ENCODE data around the gene QRICH2. TPM values are rescaled to one million over a fixed set of nuclear protein-coding genes. Genes with fewer than 3 reads are reported as not detected.

QRICH2 gene
- total RNA-seq, 4 donors from 2014 or later = 1.6 to 2.6 (median 2.0) TPM

DNA sequence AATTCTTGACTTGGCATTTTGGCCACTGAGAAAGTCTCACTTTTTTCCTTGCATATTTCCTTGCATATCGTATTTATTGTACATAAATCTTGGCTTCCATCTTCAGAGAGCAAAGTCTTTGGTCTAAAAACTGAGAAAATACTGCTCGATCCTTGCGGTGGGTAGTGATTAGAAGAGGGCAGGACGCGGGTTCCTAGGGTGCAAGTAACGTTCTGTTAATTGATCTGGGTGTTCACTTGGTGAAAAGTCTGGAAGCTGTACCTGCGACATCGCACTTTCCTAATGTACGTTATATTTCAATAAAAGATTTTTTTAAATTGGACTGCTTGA lies 43.7 kb downstream of the QRICH2 start:
- no peaks in the 10 kb centered on the region for H3K27me3 ChIP-seq
- H3K4me1 ChIP-seq = peaks cover 48 to 83% (median 74%) of the 10 kb centered on the region in 4 donors
- 21 to 23% methylated on average over 7 to 9 of the region's 9 CpGs for WGBS, 2 donors (ENCODE audit: low coverage in 1 of 2)
- peak overlapping the region in 1 of 4 donors; percentile 14 for H3K4me3 ChIP-seq
- no peaks in the 10 kb centered on the region for H3K9me3 ChIP-seq
- intact Hi-C loops (cut with DNase I; ENCODE audit: low total_unique reads) = no loop called here
- DNase-seq = no peak
- peak overlapping the region; percentile 90 to 98 (median 92) for H3K27ac ChIP-seq
- in situ Hi-C loops (cut with MboI; ENCODE audit: low pct_ligation_motif_present in 1 of 4, low pct_unique_long_range_greater_than_20kb in 1 of 4, low sequenced_read_pairs in 3 of 4) = no loop called here
- peaks cover 0 to under 1% (median 0%) of the 10 kb centered on the region in 4 donors for H3K36me3 ChIP-seq
- TF ChIP-seq EP300 (IDR thresholded peaks at IDR 0.05; ENCODE audit: low read depth) (no peak), POLR2AphosphoS5 (IDR thresholded peaks at IDR 0.05) (no peak), CTCF (IDR thresholded peaks at IDR 0.05) (no peak), POLR2A (IDR thresholded peaks at IDR 0.05) (no peak)

GRCh38 chr17:76263896-76264295 lies 44.2 kb downstream of the QRICH2 start:
- TF ChIP-seq POLR2AphosphoS5 (IDR thresholded peaks at IDR 0.05) (no peak), CTCF (IDR thresholded peaks at IDR 0.05) (no peak), EP300 (IDR thresholded peaks at IDR 0.05; ENCODE audit: low read depth) (no peak), POLR2A (IDR thresholded peaks at IDR 0.05) (no peak)
- H3K4me1 ChIP-seq = peaks cover 44 to 80% (median 71%) of the 10 kb centered on the region in 4 donors
- H3K4me3 ChIP-seq = no peak overlapping the region
- in situ Hi-C loops (cut with MboI; ENCODE audit: low pct_ligation_motif_present in 1 of 4, low pct_unique_long_range_greater_than_20kb in 1 of 4, low sequenced_read_pairs in 3 of 4) = no loop called here
- DNase-seq = no peak
- WGBS, 2 donors (ENCODE audit: low coverage in 1 of 2) = 85 to 92% methylated on average over 3 to 5 of the region's 5 CpGs
- peak overlapping the region; percentile 90 to 98 (median 92) for H3K27ac ChIP-seq
- H3K27me3 ChIP-seq = no peaks in the 10 kb centered on the region
- intact Hi-C loops (cut with DNase I; ENCODE audit: low total_unique reads) = no loop called here
- H3K36me3 ChIP-seq = no peaks in the 10 kb centered on the region
- no peaks in the 10 kb centered on the region for H3K9me3 ChIP-seq

- TF ChIP-seq CTCF (IDR thresholded peaks at IDR 0.05) (no peak), POLR2AphosphoS5 (IDR thresholded peaks at IDR 0.05) (peak; percentile 48 to 82 (median 58)), POLR2A (IDR thresholded peaks at IDR 0.05) (peak; percentile 59), EP300 (IDR thresholded peaks at IDR 0.05; ENCODE audit: low read depth) (peak; percentile 66)
- in situ Hi-C loops (cut with MboI; ENCODE audit: low pct_ligation_motif_present in 1 of 4, low pct_unique_long_range_greater_than_20kb in 1 of 4, low sequenced_read_pairs in 3 of 4) = no loop called here
- intact Hi-C loops (cut with DNase I; ENCODE audit: low total_unique reads) = no loop called here
- peaks cover 40 to 79% (median 71%) of the 10 kb centered on the region in 4 donors for H3K4me1 ChIP-seq
- H3K36me3 ChIP-seq = no peaks in the 10 kb centered on the region
- DNase-seq = peak; percentile 84
- no peak overlapping the region for H3K4me3 ChIP-seq
- peak overlapping the region; percentile 90 to 98 (median 92) for H3K27ac ChIP-seq
- H3K27me3 ChIP-seq = no peaks in the 10 kb centered on the region
- WGBS, 2 donors (ENCODE audit: low coverage in 1 of 2) = 27 to 40% methylated on average over 2 to 9 of the region's 9 CpGs
- no peaks in the 10 kb centered on the region for H3K9me3 ChIP-seq
Observed at GRCh38 chr17:76262732-76263344, 45.2 kb downstream of the QRICH2 start.

- Histone ChIP-seq H3K4me3 (no peak overlapping the region), H3K9me3 (no peaks in the 10 kb centered on the region), H3K27ac (peak overlapping the region; percentile 90 to 98 (median 92)), H3K4me1 (peaks cover 36 to 69% (median 59%) of the 10 kb centered on the region in 4 donors), H3K27me3 (no peaks in the 10 kb centered on the region), H3K36me3 (no peaks in the 10 kb centered on the region)
- intact Hi-C loops (cut with DNase I; ENCODE audit: low total_unique reads) (no loop called here), in situ Hi-C loops (cut with MboI; ENCODE audit: low pct_ligation_motif_present in 1 of 4, low pct_unique_long_range_greater_than_20kb in 1 of 4, low sequenced_read_pairs in 3 of 4) (no loop called here)
- DNase-seq = no peak
- WGBS, 2 donors (ENCODE audit: low coverage in 1 of 2) = 47 to 78% methylated on average over 3 to 23 of the region's 23 CpGs
- TF ChIP-seq POLR2A (IDR thresholded peaks at IDR 0.05) (peak; percentile 9), POLR2AphosphoS5 (IDR thresholded peaks at IDR 0.05) (peak in 2 of 3 donors; percentile 11 to 35), EP300 (IDR thresholded peaks at IDR 0.05; ENCODE audit: low read depth) (no peak), CTCF (IDR thresholded peaks at IDR 0.05) (no peak)
Observed at GRCh38 chr17:76261421-76262215, 46.5 kb downstream of the QRICH2 start.
